ENCODE results near the gene HSPA13.

DNA sequence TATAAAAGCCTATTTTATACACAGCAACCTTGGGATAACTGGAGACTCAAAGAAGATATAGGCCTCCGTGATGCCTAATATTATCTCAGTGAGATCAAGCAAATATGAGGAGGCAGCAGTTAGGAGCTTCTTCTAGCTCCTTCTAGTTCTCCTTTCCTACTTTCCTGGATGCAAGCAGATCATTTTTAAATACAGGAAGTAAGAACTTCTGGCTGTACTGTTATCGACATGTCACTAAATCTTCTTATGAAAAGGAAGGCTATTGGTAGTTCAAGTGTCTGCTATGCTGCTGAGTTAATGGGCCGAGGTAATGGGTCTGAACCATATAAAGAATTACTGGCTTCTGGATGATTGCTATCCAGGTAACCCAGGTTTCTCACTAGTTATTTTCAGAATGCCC is 15.9 kb downstream of the HSPA13 start:
- TF ChIP-seq, protein P1, sequence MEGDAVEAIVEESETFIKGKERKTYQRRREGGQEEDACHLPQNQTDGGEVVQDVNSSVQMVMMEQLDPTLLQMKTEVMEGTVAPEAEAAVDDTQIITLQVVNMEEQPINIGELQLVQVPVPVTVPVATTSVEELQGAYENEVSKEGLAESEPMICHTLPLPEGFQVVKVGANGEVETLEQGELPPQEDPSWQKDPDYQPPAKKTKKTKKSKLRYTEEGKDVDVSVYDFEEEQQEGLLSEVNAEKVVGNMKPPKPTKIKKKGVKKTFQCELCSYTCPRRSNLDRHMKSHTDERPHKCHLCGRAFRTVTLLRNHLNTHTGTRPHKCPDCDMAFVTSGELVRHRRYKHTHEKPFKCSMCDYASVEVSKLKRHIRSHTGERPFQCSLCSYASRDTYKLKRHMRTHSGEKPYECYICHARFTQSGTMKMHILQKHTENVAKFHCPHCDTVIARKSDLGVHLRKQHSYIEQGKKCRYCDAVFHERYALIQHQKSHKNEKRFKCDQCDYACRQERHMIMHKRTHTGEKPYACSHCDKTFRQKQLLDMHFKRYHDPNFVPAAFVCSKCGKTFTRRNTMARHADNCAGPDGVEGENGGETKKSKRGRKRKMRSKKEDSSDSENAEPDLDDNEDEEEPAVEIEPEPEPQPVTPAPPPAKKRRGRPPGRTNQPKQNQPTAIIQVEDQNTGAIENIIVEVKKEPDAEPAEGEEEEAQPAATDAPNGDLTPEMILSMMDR (IDR thresholded peaks at IDR 0.05 in 8 of 11, conservative IDR thresholded peaks at IDR 0.05 in 3 of 11) = no peak
- TF ChIP-seq POLR2A (IDR thresholded peaks at IDR 0.05) = no peak
